HG02970 (cell line): Measurements from ENCODE around the gene FBXO8.

Experiments
- ATAC-seq: cut with Tn5 transposase; IDR thresholded peaks from one replicate; pipeline ENCODE4 v1.9.1; 2021; ENCODE audit warnings: mild to moderate bottlenecking, moderate library complexity, moderate number of reproducible peaks; ENCODE audit not compliant: unreplicated experiment, low FRiP score

FBXO8 gene

DNA sequence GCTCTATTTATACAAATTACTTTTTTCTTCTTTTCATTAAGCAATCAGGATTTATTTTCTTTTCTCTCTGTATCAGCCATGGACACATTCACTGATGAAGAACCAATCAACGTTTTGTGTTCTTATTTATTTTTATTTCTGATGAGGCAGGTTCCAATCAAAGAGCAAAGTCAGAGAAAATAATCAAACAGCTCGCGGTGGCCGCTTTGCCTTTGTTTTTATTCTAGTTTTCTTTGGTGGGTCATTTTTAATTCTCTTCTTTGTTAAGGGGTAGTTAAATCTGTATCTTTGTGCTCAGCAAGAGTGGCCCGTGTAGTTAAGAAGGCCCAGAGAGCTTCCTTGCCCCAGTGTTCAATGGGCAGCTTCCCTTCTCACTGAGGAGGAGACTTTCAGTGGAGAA is 71.4 kb downstream of the FBXO8 start:
- ATAC-seq: no peak

DNA sequence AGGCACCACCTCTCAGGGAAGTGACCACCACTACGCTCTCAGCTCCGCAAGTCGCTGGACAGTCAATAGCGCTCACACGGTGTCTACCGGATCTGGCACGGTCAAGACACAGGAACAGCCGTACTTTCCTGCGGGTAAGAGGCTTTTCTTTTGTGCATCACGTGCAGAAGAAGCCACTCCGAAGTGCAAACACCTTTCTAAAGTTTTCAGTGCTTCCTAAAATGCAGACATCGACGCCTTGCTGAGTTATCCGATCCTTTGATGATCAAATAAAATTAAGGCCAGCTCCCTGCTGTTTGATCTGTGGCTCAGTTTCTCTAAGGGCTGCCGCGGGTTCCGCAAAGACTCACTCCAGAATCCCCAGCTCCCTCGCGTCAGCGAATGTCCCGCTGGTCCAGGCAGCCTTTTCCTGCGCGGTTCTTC is 71.8 kb downstream of the FBXO8 start:
- ATAC-seq: no peak

DNA sequence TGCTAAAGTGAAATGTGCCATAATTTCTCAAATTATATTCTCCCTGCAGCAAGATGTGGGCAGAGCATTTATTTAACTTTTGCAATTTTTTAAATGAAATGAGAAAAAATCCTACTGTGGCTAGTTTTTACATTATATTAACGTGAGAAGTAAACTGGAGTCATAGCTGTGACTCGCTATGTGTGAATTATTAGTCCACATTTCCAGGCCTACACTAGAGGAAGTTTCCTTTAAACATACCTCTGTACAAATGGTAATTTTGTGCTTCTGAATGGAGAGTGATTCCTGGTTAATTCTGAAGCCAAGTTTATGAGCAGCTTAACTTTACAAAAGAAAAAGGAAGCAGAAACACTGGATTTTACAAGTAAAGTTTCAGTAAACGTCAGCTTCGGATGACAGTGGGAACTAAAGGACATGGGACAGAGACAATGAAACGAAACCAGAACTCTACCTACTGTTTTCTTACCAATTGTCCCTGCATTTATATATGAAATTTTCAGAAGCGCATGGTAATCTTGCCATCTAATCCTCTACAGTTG is 72.4 kb downstream of the FBXO8 start:
- ATAC-seq: no peak

DNA sequence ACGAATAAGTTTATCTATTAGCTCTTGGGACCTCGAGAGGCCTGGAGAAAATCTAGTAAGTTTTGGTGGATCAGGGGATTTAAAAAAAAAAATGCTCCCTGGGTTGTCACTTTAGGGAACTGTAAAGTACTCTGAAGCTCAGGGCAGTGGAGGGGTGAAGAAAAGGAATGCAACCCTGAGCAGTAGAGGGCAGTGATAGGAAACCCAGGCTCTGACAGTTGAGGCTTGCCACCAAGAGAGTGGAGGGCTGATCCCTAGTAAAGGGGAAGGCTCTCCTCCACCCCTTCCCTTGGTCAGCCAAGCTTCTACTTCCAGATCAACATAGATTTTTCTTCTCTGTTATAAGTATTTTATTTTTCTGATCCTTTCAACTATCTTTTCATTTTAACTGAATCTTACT is 73.1 kb downstream of the FBXO8 start:
- no peak for ATAC-seq

DNA sequence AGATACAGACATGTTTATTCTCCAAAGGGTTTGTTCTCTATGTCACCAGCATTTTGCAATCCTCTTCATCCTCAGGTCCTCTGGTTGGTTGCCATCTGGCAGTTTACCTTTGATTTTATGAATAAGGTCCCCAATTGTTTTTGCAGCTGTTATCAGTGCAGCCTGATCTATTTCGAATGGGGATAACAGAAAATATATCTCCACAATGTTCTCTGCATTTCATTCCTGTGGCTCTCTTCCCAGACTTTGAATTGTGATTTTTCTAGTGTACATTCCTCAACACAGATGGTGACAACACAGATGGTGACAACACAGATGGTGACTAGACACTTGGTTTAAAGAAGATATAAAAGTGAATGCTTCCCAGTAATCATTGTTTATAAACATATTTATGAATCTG is 74.1 kb downstream of the FBXO8 start:
- ATAC-seq: no peak

DNA sequence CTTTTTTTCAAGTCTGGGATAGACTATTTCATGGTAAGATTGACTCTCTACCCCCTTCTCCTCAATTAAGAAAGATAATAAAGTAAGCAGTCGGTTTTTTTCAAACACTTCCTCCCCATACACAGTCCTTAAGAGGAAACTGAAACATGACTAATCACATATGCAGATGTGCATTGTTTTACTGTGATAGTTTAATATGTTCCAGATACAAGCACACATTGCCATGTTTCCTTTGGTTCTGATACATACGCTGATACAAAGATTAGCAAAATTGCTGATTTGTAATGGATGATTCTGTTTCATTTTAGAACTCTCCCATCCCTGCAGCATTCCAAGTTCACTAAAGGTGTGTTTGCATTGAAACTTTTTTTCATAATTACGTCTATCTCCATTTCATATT is 76.1 kb downstream of the FBXO8 start:
- ATAC-seq: no peak

DNA sequence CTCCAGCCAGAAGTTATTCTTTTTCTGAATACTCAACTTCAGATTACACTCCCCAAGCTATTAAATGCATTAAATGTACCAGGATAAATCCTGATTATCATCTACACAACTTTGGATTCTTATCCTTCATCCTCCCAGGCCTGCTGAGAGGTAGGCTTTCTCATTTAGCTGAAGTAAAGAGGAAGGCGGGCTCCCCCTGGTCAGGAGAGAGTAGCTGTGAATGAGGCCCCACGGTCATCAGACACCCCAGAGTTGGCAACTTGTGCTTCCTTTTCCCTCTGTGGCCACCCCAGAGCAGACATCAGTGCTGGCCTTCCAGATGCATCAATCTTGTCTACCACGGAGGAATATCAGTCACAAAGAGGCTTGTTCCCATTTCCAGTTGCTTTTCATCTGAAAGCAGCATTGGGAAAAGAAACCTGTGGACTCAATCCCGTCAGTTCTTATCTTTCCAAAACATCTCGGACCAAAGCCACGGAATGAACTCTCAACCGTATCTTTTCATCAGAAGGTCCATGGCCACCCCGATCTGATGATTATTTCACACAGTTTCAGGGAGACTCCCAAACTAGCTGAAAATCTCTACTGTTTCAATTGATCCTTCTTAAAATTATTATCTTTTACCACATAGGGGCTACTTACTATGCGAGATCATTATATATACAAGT is 79.2 kb downstream of the FBXO8 start:
- no peak for ATAC-seq

DNA sequence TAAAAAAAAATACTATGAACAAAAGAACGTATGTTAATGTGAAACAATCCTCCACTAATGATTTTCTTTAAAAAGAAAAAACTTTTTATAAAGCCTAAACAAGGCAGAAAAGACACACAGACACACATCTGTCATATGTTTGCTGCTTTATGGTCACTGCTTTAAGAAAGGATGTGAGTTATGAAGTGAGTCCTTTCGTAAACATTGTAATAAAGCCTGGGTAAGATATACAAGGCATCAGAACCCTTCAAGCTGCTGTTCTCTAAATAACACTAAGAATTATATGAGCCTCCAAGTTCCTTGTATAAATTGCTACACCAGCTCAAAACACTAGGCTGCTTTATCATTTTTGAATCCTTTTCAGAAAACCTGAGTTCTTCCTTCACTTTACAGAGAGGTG is 81.6 kb downstream of the FBXO8 start:
- ATAC-seq: no peak

DNA sequence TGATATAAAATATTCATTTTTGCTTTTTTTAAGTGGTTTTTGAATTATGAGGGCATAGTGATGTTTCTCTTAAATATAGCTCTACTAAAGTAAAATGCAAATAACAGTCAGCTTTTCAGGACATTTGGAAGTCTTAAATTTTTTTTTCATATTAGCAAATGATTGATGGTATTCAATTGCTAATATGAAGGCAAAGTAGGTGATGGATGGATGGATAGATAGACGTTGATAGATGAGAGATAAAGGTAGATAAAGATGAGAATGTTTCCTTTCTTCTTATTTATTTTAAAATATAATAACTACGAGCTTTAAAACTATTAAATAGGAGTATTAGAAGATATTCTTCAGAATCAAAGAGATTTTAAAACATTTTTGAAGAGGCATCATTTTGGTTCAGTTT is 83.7 kb downstream of the FBXO8 start:
- no peak for ATAC-seq

DNA sequence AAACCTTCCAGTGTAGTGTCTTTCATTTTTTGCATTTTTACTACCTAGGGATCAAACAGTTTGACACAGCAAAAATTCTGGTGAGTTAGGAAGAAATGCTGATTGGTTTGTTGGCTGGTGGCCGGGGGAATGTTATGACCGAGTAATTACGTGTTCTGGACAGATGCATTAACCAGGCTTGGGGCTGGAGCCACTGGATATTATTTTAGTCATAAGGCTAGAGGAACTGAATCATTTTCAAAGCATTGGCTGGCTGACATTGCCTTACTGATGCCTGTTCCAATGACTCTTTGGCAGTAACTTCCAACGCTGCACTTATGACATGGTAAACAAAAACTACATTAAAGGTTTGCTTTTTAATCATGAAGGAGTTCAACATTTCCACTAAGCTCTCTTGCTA is 84.6 kb downstream of the FBXO8 start:
- ATAC-seq: no peak

DNA sequence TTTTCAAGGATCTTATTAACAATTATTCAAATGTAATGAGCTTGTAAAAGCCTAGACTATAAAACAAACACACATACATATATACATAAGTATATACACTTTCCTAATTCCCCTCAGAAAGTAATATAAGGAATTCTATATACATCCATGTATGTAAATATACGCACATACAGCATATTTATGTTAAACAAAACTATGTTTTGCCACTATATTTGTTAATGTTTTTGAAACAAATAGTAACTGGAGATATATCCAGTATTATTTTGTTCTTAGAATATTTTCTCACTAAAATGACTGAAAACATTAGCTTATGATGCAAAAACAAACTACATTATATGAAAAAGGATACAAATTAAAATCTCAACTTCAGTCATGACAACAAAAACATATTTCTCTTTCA is 85.1 kb downstream of the FBXO8 start:
- ATAC-seq: no peak

DNA sequence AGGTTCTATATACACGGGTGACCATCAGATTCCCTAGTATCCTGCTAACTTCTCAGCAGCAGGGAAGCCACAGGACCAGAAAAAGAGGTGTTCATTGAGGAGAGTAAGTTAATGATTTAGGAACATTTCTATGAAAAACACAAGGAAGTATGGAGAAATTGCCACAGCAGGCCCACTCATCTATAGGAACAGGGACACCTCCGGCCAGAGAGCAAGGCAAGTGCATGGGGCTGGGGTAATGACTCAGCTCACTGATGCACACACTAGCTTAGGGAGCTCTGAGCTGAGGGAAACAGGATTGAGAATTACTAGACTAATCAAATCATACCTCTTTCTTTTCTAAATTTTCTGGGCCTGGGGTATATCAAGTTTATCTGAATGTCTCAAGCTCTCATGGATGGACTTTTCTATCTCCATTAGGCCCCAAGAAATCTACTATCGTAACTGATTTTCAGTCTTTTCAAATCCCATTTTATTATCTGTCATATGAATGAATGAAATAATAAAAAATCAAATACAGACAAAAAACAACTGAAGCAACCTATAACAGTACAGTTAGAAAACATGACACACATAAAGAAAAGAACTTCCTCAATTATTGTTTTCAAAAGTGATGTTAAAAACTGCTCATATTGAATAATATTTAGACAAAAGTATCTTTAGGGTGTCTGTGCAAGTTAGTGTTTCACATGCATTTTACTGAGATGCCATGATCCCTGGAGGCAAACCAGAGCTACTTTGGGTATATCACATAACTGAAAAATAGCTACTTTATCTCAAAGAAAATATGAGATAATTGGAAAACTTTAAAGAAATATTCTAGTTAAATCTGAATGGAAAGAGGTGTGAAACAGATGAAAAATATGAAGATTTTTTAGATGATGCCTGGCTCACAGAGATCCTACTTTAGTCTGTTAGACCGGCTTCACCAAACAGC is 89.8 kb downstream of the FBXO8 start:
- no peak for ATAC-seq

DNA sequence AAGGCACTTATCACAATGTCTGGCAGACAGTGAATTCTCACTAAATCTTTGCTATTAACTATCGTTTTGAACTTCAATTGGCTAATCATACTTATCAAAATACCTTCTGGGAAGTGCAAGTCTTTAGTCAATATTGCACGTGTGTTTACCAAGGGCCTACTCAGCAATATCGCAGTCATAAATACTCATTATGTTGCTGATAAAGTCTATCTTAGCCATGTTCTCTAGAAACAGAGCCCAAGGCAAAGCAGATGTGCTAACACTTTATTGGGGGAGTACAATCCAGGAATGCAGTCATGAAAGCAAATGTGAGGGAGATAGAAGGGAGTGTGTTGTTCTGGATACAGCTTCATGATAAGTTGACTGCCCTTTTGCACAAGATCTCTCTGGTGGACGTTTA is 90.5 kb downstream of the FBXO8 start:
- ATAC-seq: no peak

DNA sequence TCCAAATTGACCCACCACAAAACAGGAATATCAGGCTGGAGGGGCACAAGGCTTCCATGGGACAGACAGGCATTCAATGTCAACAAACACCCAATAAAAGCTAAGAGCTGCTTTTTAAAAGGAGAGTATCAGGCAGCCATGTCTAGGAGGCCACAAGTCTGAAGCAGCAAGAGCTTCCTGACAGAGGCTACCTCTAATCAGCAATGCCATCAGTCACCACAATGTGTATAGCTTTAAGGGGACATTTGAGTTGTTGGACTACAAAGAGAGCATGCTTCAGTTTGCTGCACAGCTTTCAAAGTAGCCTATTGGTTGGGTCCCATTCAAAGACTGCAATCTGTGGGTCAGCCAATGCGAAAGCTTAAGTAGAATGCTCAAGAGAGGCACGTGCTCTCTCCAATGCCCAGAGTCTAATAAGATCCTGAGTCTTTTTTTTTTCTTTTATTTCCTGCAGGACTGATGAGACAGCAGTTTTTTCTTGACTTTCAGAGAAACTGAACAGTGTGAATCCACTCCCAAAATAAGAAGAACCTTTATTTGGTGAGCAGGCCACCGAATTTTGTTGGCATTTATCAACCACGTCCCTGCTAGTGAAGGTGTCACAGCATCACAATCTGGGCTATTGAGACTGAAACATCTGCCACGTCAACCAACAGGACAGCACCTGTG is 92.5 kb downstream of the FBXO8 start:
- ATAC-seq: no peak

DNA sequence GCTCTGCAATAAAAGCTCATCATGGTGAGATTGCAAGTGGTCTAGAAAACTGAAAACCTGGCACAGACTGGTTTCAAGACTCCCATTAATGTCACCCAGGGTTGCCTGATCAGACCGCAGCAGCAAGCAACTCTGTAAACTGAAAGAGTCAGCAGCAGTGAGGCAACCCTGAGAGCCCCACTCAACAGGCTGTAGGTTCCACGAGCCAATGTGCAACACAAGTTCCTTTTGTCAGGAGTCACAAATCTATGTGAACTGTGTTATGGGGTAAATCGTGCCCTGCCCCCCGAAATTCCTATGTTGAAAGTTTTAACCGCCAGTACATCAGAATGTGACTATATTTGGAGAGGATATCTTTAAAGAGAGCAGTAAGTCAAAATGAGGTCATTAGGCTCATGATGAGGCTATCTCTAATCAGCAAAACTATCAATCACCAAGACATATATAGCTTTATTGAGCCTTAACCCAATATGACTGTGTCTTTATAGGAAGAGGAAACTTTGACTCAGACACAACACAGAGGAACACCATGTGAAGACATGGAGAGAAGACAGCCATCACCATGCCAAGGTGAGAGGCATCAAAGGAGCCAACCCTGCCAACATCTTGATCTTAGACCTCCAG is 94.0 kb downstream of the FBXO8 start:
- ATAC-seq: no peak
